ENCODE results near the gene RARS1. TPM values are rescaled to one million over a fixed set of nuclear protein-coding genes. Genes with fewer than 3 reads are reported as not detected.

RARS1 gene
- total and polyA plus RNA-seq, 2 of the 8 experiments (the other 6 are each of a cell fraction or from before 2014, with no cell fraction given), result 30.2 to 108 TPM

DNA sequence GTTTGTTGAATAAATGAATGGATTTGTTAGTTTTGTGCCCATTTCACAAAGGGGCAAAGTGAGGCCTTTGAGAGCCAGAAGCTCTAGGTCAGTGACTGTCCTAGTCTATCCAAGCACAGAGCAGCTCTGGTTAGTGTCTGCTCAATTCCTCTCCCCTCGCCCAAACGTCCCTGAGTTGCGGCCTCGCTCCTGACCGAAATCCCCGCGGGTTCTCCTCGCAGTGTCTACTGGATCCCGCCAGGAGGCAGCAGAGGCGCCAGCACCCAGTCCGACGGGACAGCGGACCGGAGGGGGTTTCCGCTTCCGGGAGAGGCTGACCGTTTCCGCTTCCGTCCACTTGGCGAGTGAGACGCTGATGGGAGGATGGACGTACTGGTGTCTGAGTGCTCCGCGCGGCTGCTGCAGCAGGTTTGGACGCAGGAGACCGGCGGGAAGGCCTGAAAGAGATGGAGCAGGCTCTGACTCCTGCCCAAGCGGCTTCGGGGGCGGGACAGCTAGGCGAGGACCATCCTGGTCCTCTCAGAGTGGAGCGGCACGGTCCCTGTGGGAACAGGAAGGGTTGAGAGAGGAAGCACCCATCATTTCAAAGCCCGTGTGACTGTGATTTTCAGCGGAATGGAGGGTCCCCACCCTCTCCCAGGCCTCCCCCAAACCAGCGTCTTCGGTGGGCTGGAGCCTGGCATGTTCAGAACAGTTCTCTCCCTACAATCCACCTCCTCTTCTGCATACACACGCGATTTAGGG, at the start of gene RARS1 (continued):
- TF ChIP-seq TAF1 (IDR thresholded peaks at IDR 0.05; ENCODE audit: low read depth, low read length), result peak; percentile 86
- peak; percentile 56 to 68 for TF ChIP-seq RAD21 (IDR thresholded peaks at IDR 0.05 in 1 of 2, conservative IDR thresholded peaks at IDR 0.05 in 1 of 2; ENCODE audit: low read depth in 2 of 2, low read length in 2 of 2)
- TF ChIP-seq ASH2L (IDR thresholded peaks at IDR 0.05; ENCODE audit: low read length), result peak; percentile 58
- no peak for TF ChIP-seq SP1 (IDR thresholded peaks at IDR 0.05; ENCODE audit: low read depth, low read length)
- TF ChIP-seq, protein P1, sequence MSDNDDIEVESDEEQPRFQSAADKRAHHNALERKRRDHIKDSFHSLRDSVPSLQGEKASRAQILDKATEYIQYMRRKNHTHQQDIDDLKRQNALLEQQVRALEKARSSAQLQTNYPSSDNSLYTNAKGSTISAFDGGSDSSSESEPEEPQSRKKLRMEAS (IDR thresholded peaks at IDR 0.05), result peak; percentile 68; the same call in 1 of the 2 replicates
- TF ChIP-seq HDAC2 (IDR thresholded peaks at IDR 0.05; ENCODE audit: borderline replicate concordance in 1 of 2, low read depth in 2 of 2, low read length in 2 of 2), result peak in 1 of 2 experiments; percentile 54; a peak in 1 of 4 replicates
- TF ChIP-seq SRF (IDR thresholded peaks at IDR 0.05; ENCODE audit: low read depth, low read length), result peak; percentile 46; the same call in 1 of the 2 replicates
- TF ChIP-seq CBX5 (IDR thresholded peaks at IDR 0.05; ENCODE audit: low read depth, low read length), result no peak
- TF ChIP-seq NRF1 (IDR thresholded peaks at IDR 0.05; ENCODE audit: low read depth, low read length), result no peak
- TF ChIP-seq, protein P2, sequence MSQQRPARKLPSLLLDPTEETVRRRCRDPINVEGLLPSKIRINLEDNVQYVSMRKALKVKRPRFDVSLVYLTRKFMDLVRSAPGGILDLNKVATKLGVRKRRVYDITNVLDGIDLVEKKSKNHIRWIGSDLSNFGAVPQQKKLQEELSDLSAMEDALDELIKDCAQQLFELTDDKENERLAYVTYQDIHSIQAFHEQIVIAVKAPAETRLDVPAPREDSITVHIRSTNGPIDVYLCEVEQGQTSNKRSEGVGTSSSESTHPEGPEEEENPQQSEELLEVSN (IDR thresholded peaks at IDR 0.05), result no peak
- TF ChIP-seq POU5F1 (IDR thresholded peaks at IDR 0.05; ENCODE audit: low read depth, low read length), result no peak
- no peak for TF ChIP-seq SIX5 (IDR thresholded peaks at IDR 0.05; ENCODE audit: low read depth, low read length)
- TF ChIP-seq TCF12 (IDR thresholded peaks at IDR 0.05; ENCODE audit: low read depth, low read length), result no peak
- peak; percentile 62 for TF ChIP-seq KDM4A (IDR thresholded peaks at IDR 0.05; ENCODE audit: low read depth, low read length, severe bottlenecking)
- peak; percentile 80 for TF ChIP-seq TAF7 (optimal IDR thresholded peaks at IDR 0.05; ENCODE audit: borderline replicate concordance, low read depth, low read length)
- TF ChIP-seq CEBPB (IDR thresholded peaks at IDR 0.05; ENCODE audit: low read depth, low read length), result no peak
- TF ChIP-seq CHD2 (IDR thresholded peaks at IDR 0.05; ENCODE audit: low read length), result no peak
- peak; percentile 97 for TF ChIP-seq PHF8 (conservative IDR thresholded peaks at IDR 0.05; ENCODE audit: low read depth, low read length)
- peak; percentile 85 for TF ChIP-seq TBP (IDR thresholded peaks at IDR 0.05; ENCODE audit: low read depth, low read length)
- no peak for TF ChIP-seq SP4 (IDR thresholded peaks at IDR 0.05; ENCODE audit: low read length)
- TF ChIP-seq, protein P3, sequence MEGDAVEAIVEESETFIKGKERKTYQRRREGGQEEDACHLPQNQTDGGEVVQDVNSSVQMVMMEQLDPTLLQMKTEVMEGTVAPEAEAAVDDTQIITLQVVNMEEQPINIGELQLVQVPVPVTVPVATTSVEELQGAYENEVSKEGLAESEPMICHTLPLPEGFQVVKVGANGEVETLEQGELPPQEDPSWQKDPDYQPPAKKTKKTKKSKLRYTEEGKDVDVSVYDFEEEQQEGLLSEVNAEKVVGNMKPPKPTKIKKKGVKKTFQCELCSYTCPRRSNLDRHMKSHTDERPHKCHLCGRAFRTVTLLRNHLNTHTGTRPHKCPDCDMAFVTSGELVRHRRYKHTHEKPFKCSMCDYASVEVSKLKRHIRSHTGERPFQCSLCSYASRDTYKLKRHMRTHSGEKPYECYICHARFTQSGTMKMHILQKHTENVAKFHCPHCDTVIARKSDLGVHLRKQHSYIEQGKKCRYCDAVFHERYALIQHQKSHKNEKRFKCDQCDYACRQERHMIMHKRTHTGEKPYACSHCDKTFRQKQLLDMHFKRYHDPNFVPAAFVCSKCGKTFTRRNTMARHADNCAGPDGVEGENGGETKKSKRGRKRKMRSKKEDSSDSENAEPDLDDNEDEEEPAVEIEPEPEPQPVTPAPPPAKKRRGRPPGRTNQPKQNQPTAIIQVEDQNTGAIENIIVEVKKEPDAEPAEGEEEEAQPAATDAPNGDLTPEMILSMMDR (IDR thresholded peaks at IDR 0.05; ENCODE audit: control extremely low read depth in 1 of 3, insufficient read depth in 1 of 3, low read depth in 1 of 3, low read length in 3 of 3), result peak; percentile 84 to 98 (median 94)
